HPDE6-E6E7 (cell line): ENCODE results near the gene NOTCH2.

ENCODE experiments used
- DNase-seq: peaks from one replicate; pipeline ENCODE4 v3.0.0; 2011; ENCODE audit warnings: missing footprints; ENCODE audit errors: extremely low spot score

Gene NOTCH2

GRCh38 chr1:119943216-119943615 lies 126.2 kb downstream of the NOTCH2 start:
- no peak for DNase-seq

GRCh38 chr1:119941392-119941791 lies 128.1 kb downstream of the NOTCH2 start:
- DNase-seq = no peak

GRCh38 chr1:119940697-119941096 lies 128.8 kb downstream of the NOTCH2 start:
- DNase-seq = no peak

GRCh38 chr1:119937198-119937597 lies 132.3 kb downstream of the NOTCH2 start:
- no peak for DNase-seq

- DNase-seq = no peak
Observed at GRCh38 chr1:119935915-119936314, 133.5 kb downstream of the NOTCH2 start.

GRCh38 chr1:119935373-119935772 lies 134.1 kb downstream of the NOTCH2 start:
- DNase-seq = no peak

- DNase-seq = no peak
Observed at GRCh38 chr1:119933397-119933796, 136.1 kb downstream of the NOTCH2 start.

GRCh38 chr1:119929643-119930315 lies 139.7 kb downstream of the NOTCH2 start:
- DNase-seq = no peak

- no peak for DNase-seq
Observed at GRCh38 chr1:119926553-119926952, 142.9 kb downstream of the NOTCH2 start.

GRCh38 chr1:119924948-119925898 lies 144.2 kb downstream of the NOTCH2 start:
- DNase-seq = no peak

- DNase-seq = no peak
Observed at GRCh38 chr1:119920104-119920968, 149.1 kb downstream of the NOTCH2 start.

- no peak for DNase-seq
Observed at GRCh38 chr1:119919241-119919640, 150.2 kb downstream of the NOTCH2 start.

GRCh38 chr1:119918301-119918700 lies 151.2 kb downstream of the NOTCH2 start:
- no peak for DNase-seq

- DNase-seq = peak; percentile 14
Observed at GRCh38 chr1:119917304-119918055, 152.0 kb downstream of the NOTCH2 start.

- no peak for DNase-seq
Observed at GRCh38 chr1:119915517-119915916, 153.9 kb downstream of the NOTCH2 start.

GRCh38 chr1:119914071-119914470 lies 155.4 kb downstream of the NOTCH2 start:
- DNase-seq = no peak

- DNase-seq = no peak
Observed at GRCh38 chr1:119912963-119913362, 156.5 kb downstream of the NOTCH2 start.

GRCh38 chr1:119911775-119912174 lies 157.7 kb downstream of the NOTCH2 start:
- DNase-seq = no peak

- DNase-seq = no peak
Observed at GRCh38 chr1:119910618-119911017, 158.8 kb downstream of the NOTCH2 start.

GRCh38 chr1:119909890-119910596 lies 159.4 kb downstream of the NOTCH2 start:
- no peak for DNase-seq

- DNase-seq = no peak
Observed at GRCh38 chr1:119908661-119909060, 160.8 kb downstream of the NOTCH2 start.
